GM12892 (cell line): ENCODE measurements around the gene RRN3.

Experiments
- POLR2A ChIP-seq: IDR thresholded peaks from 2 replicates; pipeline ENCODE4 v1.6.1; 2011; ENCODE audit warnings: low read depth, low read length, control low read depth
- TAF1 ChIP-seq: IDR thresholded peaks from 2 replicates; pipeline ENCODE4 v1.6.1; 2011; ENCODE audit warnings: low read depth, mild to moderate bottlenecking, control low read depth, low read length, borderline replicate concordance

- TF ChIP-seq POLR2A, result no peak
- no peak for TF ChIP-seq TAF1
These were observed 40.2 kb downstream of the RRN3 start for GRCh38 chr16:15053904-15054303.
